OCI-LY7 (cell line): Measurements from ENCODE around the gene ZFHX2. TPM values are rescaled to one million over a fixed set of nuclear protein-coding genes. Genes with fewer than 3 reads are reported as not detected.

Experiments
- BruUV-seq: library from RNA; stranded (reverse); fragments of 400-500 nt; replicated peaks from 2 replicates; lab custom pipeline; 2021; lab: Mats Ljungman, UMichigan
- CTCF ChIA-PET: fragments of 300-600 bp; sonication (Branson Sonifier 250); formaldehyde crosslinking; loops from one replicate; lab custom pipeline; 2022; ENCODE audit warnings: antibody characterized with exemption; ENCODE audit not compliant: unreplicated experiment; lab: Charles Lee
- POLR2A ChIA-PET: fragments of 300-600 bp; sonication (Branson Sonifier 250); formaldehyde crosslinking; loops from one replicate; lab custom pipeline; 2022; ENCODE audit warnings: antibody characterized with exemption; lab: Charles Lee
- DNase-seq: peaks from one replicate; pipeline ENCODE4 v3.0.0-alpha.2; 2015; ENCODE audit warnings: low spot score
- H2AFZ ChIP-seq: fragments of 200-600 bp; sonication (generic), shearing (Covaris generic); 2 replicates; pipeline ENCODE4 v1.6.1; 2014; ENCODE audit warnings: mild to moderate bottlenecking, antibody characterized with exemption, low read length, moderate library complexity
- H3K27ac ChIP-seq: fragments of 200-600 bp; sonication (generic); 2 replicates; pipeline ENCODE4 v1.5.1; 2014; ENCODE audit warnings: mixed run types, low read depth, mild to moderate bottlenecking, moderate library complexity, low read length, inconsistent platforms; ENCODE audit not compliant: poor library complexity, severe bottlenecking
- H3K36me3 ChIP-seq: fragments of 200-600 bp; sonication (generic); 2 replicates; pipeline ENCODE4 v1.6.1; 2014; ENCODE audit warnings: mild to moderate bottlenecking, antibody characterized with exemption, low read length, moderate library complexity, mixed read lengths; ENCODE audit not compliant: insufficient read depth
- H3K4me1 ChIP-seq: fragments of 200-600 bp; sonication (generic); 2 replicates; pipeline ENCODE4 v1.5.1; 2014; ENCODE audit warnings: mild to moderate bottlenecking, low read length; ENCODE audit not compliant: insufficient read depth, poor library complexity, severe bottlenecking
- H3K4me2 ChIP-seq: fragments of 200-600 bp; sonication (generic); 2 replicates; pipeline ENCODE4 v1.6.1; 2014; ENCODE audit warnings: mild to moderate bottlenecking, low read length
- H3K4me3 ChIP-seq: fragments of 200-600 bp; sonication (generic); 2 replicates; pipeline ENCODE4 v1.5.1; 2014; ENCODE audit warnings: mild to moderate bottlenecking, low read depth, low read length; ENCODE audit not compliant: poor library complexity, severe bottlenecking
- H3K79me2 ChIP-seq: fragments of 200-600 bp; sonication (generic); 2 replicates; pipeline ENCODE4 v1.6.1; 2016; ENCODE audit warnings: low read depth, mild to moderate bottlenecking, low read length, moderate library complexity, mixed read lengths; ENCODE audit not compliant: insufficient read depth
- H3K9me2 ChIP-seq: fragments of 200-600 bp; sonication (generic); 2 replicates; pipeline ENCODE4 v1.6.1; 2016; ENCODE audit warnings: mild to moderate bottlenecking, low read length, mixed read lengths; ENCODE audit not compliant: insufficient read depth
- H3K9me3 ChIP-seq: fragments of 200-600 bp; sonication (generic); 2 replicates; pipeline ENCODE4 v1.6.1; 2014; ENCODE audit warnings: mild to moderate bottlenecking, mixed run types, low read length, mixed read lengths
- H4K20me1 ChIP-seq: fragments of 200-600 bp; sonication (generic); 2 replicates; pipeline ENCODE4 v1.6.1; 2014; ENCODE audit warnings: mild to moderate bottlenecking, antibody characterized with exemption, low read length, moderate library complexity, mixed read lengths; ENCODE audit not compliant: insufficient read depth
- CTCF ChIP-seq: fragments of 200-600 bp; sonication (generic); conservative IDR thresholded peaks from 2 replicates; pipeline ENCODE4 v1.5.1; 2014; ENCODE audit warnings: mild to moderate bottlenecking, antibody characterized with exemption, low read length, moderate library complexity, mixed read lengths
- EZH2phosphoT487 ChIP-seq: fragments of 200-600 bp; sonication (generic); IDR thresholded peaks from 2 replicates; pipeline ENCODE4 v1.6.1; 2018; ENCODE audit warnings: low read depth, borderline replicate concordance, mild to moderate bottlenecking, mixed run types, antibody characterized with exemption, low read length, moderate library complexity, mixed read lengths
- intact Hi-C: fragments of 100-400 bp; cut with micrococcal nuclease; formaldehyde crosslinking; loops from one replicate; pipeline ENCODE4 v1.10.0; 2022; ENCODE audit not compliant: unreplicated experiment
- total RNA-seq, 2 experiments: library from RNA; depleted of rRNA in 1 of 2; stranded (reverse); fragments of >200 nt in 1 of 2; shearing (Covaris generic) in 1 of 2; gene quantifications; 2 replicates each; pipeline ENCODE4 v1.2.3, GENCODE V29; 2014 to 2022

ZFHX2 gene
- total RNA-seq, 2 experiments from 2014 or later, result 0.60 to 1.8 TPM

GRCh38 chr14:23513818-23514643 is 37.5 kb downstream of the ZFHX2 start:
- Histone ChIP-seq H3K9me3 (no peaks in the 10 kb centered on the region), H3K79me2 (no peaks in the 10 kb centered on the region), H3K4me3 (no peak overlapping the region), H3K9me2 (no peaks in the 10 kb centered on the region), H4K20me1 (no peaks in the 10 kb centered on the region), H3K27ac (no peak overlapping the region), H2AFZ (no peak overlapping the region), H3K36me3 (no peaks in the 10 kb centered on the region), H3K4me1 (peaks cover 4% of the 10 kb centered on the region), H3K4me2 (no peak overlapping the region)
- no peak for DNase-seq
- ChIA-PET CTCF (no interaction called here), POLR2A (no interaction called here)
- no TSS peak for BruUV-seq
- TF ChIP-seq EZH2phosphoT487, result no peak
- TF ChIP-seq CTCF, result no peak
- intact Hi-C loops, result no loop called here

- no peak for TF ChIP-seq CTCF
- TF ChIP-seq EZH2phosphoT487, result no peak
- no peak overlapping the region for H2AFZ ChIP-seq
- H3K4me1 ChIP-seq, result peaks cover 4% of the 10 kb centered on the region
- no peak overlapping the region for H3K4me3 ChIP-seq
- intact Hi-C loops, result no loop called here
- H3K79me2 ChIP-seq, result no peaks in the 10 kb centered on the region
- H3K36me3 ChIP-seq, result no peaks in the 10 kb centered on the region
- H4K20me1 ChIP-seq, result no peaks in the 10 kb centered on the region
- DNase-seq, result no peak
- no TSS peak for BruUV-seq
- no peak overlapping the region for H3K4me2 ChIP-seq
- H3K9me2 ChIP-seq, result no peaks in the 10 kb centered on the region
- ChIA-PET POLR2A (no interaction called here), CTCF (no interaction called here)
- no peaks in the 10 kb centered on the region for H3K9me3 ChIP-seq
- no peak overlapping the region for H3K27ac ChIP-seq
Observed at GRCh38 chr14:23513005-23513817, 38.4 kb downstream of the ZFHX2 start.
